ENCODE results near the gene DDX55.
"Not testable (repeated sequence)": the region's sequence is repeated elsewhere in the genome, so short reads cannot be mapped to it uniquely, and the experiment has no call there.

GRCh38 chr12:123603495-123603894, 1.6 kb downstream of the DDX55 start:
- TF ChIP-seq POLR2AphosphoS5 (IDR thresholded peaks at IDR 0.05; ENCODE audit: borderline replicate concordance, low read depth, low read length); EZH2 (IDR thresholded peaks at IDR 0.05); FOXP2 (optimal IDR thresholded peaks at IDR 0.05; ENCODE audit: control extremely low read depth, extremely low read length, insufficient read depth): not testable (repeated sequence)

Measured in SK-N-MC (cell line).